Upper lobe of right lung (tissue), 1 donor: Measurements from ENCODE around the gene FUT8. TPM values are rescaled to one million over a fixed set of nuclear protein-coding genes. Genes with fewer than 3 reads are reported as not detected.

Source experiments
- ATAC-seq: fragments of 200-7000 bp; cut with Tn5 transposase; one replicate; pipeline ENCODE4 v1.9.1; 2020; ENCODE audit warnings: mild to moderate bottlenecking, moderate library complexity
- DNase-seq: peaks from one replicate; pipeline ENCODE4 v3.0.0-alpha.2; 2020
- H3K27ac ChIP-seq: fragments of 200-600 bp; one replicate; pipeline ENCODE4 v1.8.0; 2022
- H3K27me3 ChIP-seq: fragments of 200-600 bp; one replicate; pipeline ENCODE4 v1.8.0; 2022; ENCODE audit warnings: mild to moderate bottlenecking
- H3K36me3 ChIP-seq: fragments of 200-600 bp; one replicate; pipeline ENCODE4 v1.8.0; 2022
- H3K4me1 ChIP-seq: fragments of 200-600 bp; one replicate; pipeline ENCODE4 v1.8.0; 2022
- H3K4me3 ChIP-seq: fragments of 200-600 bp; one replicate; pipeline ENCODE4 v1.8.0; 2022; ENCODE audit warnings: mild to moderate bottlenecking
- H3K9me3 ChIP-seq: fragments of 200-600 bp; one replicate; pipeline ENCODE4 v1.8.0; 2022
- CTCF ChIP-seq: fragments of 200-600 bp; IDR thresholded peaks from one replicate; pipeline ENCODE4 v1.8.0; 2022; ENCODE audit warnings: antibody characterized with exemption
- intact Hi-C: fragments of 100-400 bp; cut with DNase I; formaldehyde crosslinking; loops from one replicate; pipeline ENCODE4 v1.11.0; 2022
- microRNA-seq: library from miRNA; unstranded; fragments of <30 nt; microRNA quantifications from one replicate; pipeline ENCODE4 v1.2.0, GENCODE V29; 2020; ENCODE audit warnings: borderline microRNAs expressed
- total RNA-seq: library from RNA; stranded (reverse); fragmentation: NEBNext Ultra II Directional; extraction: Animal tissue kit (Norgen Biotek cat#: 25700); gene quantifications from one replicate; pipeline ENCODE4 v1.2.1, GENCODE V29; 2021
- donor health status: DM: no; HTN: yes; CAD: no; lungs with severe emphysema.

FUT8 gene
- total RNA-seq, 1 donor from 2014 or later: 31.8 TPM

GRCh38 chr14:65788876-65789275 is 376.3 kb downstream of the FUT8 start:
- H3K27me3 ChIP-seq: no peaks in the 10 kb centered on the region
- no peak overlapping the region for H3K4me3 ChIP-seq
- no peak for ATAC-seq
- no peak for DNase-seq
- intact Hi-C loops: no loop called here
- TF ChIP-seq CTCF: no peak
- H3K36me3 ChIP-seq: no peaks in the 10 kb centered on the region
- no peaks in the 10 kb centered on the region for H3K4me1 ChIP-seq
- H3K9me3 ChIP-seq: no peaks in the 10 kb centered on the region
- no peak overlapping the region for H3K27ac ChIP-seq

GRCh38 chr14:65789363-65789762 is 376.8 kb downstream of the FUT8 start:
- no peak for TF ChIP-seq CTCF
- Histone ChIP-seq H3K27ac (no peak overlapping the region), H3K4me3 (no peak overlapping the region), H3K9me3 (no peaks in the 10 kb centered on the region), H3K36me3 (no peaks in the 10 kb centered on the region), H3K27me3 (no peaks in the 10 kb centered on the region), H3K4me1 (no peaks in the 10 kb centered on the region)
- ATAC-seq (no peak), DNase-seq (no peak)
- intact Hi-C loops: no loop called here

GRCh38 chr14:65790172-65790815 is 377.8 kb downstream of the FUT8 start:
- ATAC-seq (no peak), DNase-seq (no peak)
- Histone ChIP-seq H3K4me3 (no peak overlapping the region), H3K27me3 (no peaks in the 10 kb centered on the region), H3K36me3 (no peaks in the 10 kb centered on the region), H3K9me3 (no peaks in the 10 kb centered on the region), H3K27ac (no peak overlapping the region), H3K4me1 (no peaks in the 10 kb centered on the region)
- no peak for TF ChIP-seq CTCF
- intact Hi-C loops: no loop called here

- Histone ChIP-seq H3K9me3 (no peaks in the 10 kb centered on the region), H3K36me3 (no peaks in the 10 kb centered on the region), H3K27ac (no peak overlapping the region), H3K4me3 (no peak overlapping the region), H3K27me3 (no peaks in the 10 kb centered on the region), H3K4me1 (no peaks in the 10 kb centered on the region)
- intact Hi-C loops: no loop called here
- TF ChIP-seq CTCF: no peak
- DNase-seq (no peak), ATAC-seq (peak; percentile 45)
Observed at GRCh38 chr14:65791191-65791981, 378.9 kb downstream of the FUT8 start.

GRCh38 chr14:65792208-65792905 is 379.8 kb downstream of the FUT8 start:
- H3K9me3 ChIP-seq: no peaks in the 10 kb centered on the region
- TF ChIP-seq CTCF: no peak
- H3K4me3 ChIP-seq: no peak overlapping the region
- ATAC-seq: no peak
- H3K4me1 ChIP-seq: no peaks in the 10 kb centered on the region
- H3K27me3 ChIP-seq: no peaks in the 10 kb centered on the region
- no peak overlapping the region for H3K27ac ChIP-seq
- no peak for DNase-seq
- intact Hi-C loops: no loop called here
- H3K36me3 ChIP-seq: no peaks in the 10 kb centered on the region

Small RNA genes within 50 kb of the gene (microRNA-seq; reads per million reads assigned to microRNA genes)
- gene MIR625: not detected
